Caki2 (cell line): ENCODE results near the gene CDX1. TPM values are rescaled to one million over a fixed set of nuclear protein-coding genes. Genes with fewer than 3 reads are reported as not detected.

ENCODE experiments used
- DNase-seq: peaks from one replicate; pipeline ENCODE4 v3.0.0-alpha.2; 2015; ENCODE audit warnings: low read depth
- in situ Hi-C: cut with HindIII; loops from 2 replicates; pipeline ENCODE4 v1.10.0; 2016; ENCODE audit warnings: low sequenced_read_pairs, low pct_unique_long_range_greater_than_20kb, mixed read lengths
- total RNA-seq: library from RNA; depleted of rRNA; stranded (reverse); fragments of >200 nt; shearing (Covaris generic); gene quantifications from 2 replicates; pipeline ENCODE4 v1.2.3, GENCODE V29; 2014; ENCODE audit warnings: low replicate concordance

Gene CDX1
- total RNA-seq, 1 experiment from 2014 or later: not detected

DNA sequence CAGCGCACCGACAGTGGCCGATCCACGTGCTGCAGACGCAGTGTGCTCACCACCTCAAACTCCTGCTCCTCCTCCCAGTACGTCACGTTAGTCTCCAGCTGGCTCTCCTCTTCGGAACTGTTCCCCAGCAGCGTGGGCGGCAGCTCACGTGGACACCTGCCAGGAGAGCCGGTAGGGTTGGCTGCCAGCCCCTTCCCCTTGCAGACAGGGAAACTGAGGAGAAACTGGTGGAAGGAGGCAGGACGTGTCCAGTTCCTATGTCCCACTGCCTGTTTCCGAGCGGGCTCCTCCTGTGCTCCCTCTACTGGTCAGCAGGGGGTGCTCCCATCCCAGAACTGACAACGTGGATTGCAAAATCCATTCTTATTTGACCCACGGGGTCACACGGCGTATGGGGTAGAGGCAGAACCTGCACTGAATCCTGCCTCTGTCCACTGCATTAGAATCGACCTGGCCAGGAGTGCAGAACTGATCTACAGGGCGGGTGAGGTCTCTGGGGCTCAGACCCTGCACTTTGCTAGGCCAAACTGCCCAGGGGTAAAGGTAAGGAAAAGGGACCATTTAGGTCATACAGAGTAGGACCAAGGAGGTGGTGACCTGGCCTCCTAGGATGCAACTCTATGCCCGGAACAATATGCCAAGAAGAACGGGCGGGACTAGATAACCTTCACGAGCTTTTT lies 36.6 kb upstream of the CDX1 start:
- in situ Hi-C loops: no loop called here
- peak; percentile 44 for DNase-seq

DNA sequence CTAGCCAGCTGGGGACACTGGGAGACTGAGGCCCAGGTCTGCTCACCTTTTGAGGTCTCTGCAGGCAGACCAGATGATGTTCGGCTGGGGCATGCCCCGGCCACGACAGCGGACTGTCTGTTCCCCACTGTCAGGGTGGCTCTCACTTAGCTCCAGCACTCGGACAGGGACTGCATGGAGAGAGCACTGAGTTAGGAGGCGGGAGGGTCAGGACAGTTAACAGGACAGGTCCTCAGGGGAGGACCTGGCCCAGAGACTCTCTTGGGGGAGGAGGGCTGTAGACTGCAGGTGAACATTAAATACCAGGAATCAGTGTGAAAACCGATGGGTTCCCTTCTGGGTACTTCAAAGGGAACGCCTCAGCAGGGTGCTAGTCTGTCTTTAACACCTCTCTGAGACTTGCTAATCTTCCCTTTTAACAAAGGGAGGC lies 36.1 kb upstream of the CDX1 start:
- in situ Hi-C loops: no loop called here
- DNase-seq: no peak

DNA sequence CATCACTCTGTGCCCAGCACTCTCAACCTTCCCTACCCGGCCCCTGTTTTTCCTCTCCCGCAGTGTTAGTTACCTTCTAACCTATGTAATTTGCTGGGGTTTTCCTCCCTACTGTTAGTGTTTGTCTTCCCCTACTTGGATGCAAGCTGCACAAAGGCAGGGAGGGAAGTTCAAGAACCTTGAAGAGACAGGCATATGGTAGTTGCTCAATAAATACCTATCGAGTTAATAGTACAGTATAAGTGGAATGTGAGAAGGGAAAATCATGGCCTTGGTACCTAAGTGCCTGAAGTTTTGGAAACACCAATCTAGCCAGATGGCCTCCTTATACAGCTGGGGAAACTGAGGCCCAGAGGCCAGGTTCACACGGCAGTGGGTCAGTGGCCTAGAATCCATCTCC lies 35.1 kb upstream of the CDX1 start:
- in situ Hi-C loops: no loop called here
- DNase-seq: no peak

DNA sequence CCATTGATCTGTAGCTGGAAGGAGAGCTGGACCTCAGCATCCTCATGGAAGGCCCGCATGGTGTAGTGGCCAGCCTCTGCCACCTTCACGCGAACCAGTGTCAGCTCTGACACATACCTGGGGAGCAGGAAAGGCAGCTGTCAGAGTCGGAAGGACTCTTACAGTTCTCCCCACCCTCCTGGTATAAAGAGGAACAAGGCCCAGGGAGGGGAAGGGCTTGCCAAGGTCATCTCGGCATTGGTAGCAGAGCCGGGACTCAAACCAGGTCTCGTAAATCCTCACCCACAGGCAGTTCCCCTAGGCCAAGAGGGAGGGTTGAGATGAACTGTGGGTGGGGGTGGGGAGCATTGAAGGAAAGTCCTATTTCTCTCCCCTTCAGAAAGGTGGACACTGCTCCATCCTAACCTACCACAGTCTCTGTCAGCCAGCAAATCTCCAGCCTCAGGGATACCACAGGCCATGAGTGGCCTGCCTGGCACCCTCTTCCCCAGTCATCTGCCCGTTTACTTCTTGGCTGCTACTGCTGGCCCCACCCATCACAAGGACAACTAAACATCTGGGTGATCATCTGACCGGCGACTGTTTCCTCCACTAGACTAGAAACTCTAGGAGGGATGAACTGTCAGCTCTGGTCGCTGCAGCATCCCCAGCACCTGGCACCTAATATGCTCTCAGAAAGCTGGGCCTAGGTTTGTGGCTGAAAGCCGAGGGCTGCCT lies 34.4 kb upstream of the CDX1 start:
- no peak for DNase-seq
- in situ Hi-C loops: no loop called here

DNA sequence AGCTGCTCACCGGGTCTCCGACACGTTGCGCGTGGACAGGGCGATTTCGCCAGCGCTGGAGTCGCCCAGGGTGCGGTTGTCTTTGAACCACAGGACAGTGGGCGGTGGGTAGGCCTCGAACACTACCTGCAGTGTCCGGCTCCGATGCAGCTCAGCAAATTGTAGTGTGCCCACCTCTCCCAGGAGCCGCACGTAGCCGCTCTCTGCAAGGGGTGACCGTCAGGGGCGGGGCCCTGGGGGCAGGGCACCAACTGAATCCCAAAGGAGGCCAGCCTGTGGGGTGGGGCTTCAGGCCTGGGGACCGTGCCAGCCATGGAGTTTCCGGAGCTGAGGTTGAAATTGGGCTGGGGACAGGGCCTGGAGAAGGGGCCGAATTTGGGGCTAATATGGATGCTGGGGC lies 33.8 kb upstream of the CDX1 start:
- no peak for DNase-seq
- in situ Hi-C loops: no loop called here

DNA sequence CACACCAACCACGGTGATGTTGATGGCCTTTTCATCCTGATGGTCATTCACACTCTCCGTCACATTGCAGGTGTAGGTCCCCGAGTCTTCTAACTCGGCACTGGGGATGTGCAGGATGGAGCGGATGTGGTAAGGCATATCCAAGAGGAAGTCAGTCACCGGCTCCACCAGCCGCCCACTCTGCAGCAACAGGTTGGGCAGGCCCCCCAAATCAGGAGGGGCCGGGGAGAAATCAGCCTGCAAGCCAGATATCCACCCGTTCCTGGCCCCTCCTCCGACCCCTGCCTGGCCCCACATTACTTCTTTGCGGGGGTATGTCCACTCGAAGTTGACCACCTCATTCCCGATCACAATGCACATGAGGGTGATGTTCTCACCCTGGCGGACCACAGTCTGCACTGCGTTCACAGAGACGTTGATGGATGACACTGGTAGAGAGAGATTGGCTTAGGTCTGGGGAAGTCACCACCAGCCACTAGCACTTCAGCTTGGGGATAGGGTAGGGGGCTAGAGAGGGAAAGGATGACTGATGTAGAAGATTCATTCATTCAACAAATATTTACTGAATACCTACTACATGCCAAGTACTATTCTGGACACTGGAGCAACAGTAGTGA lies 32.9 kb upstream of the CDX1 start:
- in situ Hi-C loops: no loop called here
- DNase-seq: no peak

DNA sequence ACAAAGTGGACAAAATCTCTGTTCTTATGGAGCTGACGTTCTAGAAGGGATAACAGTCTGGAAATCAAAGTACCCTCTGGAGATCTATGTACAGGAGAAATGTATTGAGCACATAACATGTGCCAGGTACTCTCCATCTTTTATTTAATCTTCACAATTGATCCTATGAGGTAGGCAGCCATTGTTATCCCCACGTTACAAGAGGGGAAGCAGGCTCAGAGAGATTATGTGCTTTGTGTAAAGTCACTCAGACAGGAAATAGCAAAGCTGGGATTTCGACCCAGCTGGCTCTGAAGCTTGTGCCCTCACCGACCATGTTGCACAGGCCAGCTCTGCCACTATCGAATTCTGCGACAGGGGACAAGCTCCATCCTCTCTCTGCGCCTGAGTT lies 32.4 kb upstream of the CDX1 start:
- no peak for DNase-seq
- in situ Hi-C loops: no loop called here

DNA sequence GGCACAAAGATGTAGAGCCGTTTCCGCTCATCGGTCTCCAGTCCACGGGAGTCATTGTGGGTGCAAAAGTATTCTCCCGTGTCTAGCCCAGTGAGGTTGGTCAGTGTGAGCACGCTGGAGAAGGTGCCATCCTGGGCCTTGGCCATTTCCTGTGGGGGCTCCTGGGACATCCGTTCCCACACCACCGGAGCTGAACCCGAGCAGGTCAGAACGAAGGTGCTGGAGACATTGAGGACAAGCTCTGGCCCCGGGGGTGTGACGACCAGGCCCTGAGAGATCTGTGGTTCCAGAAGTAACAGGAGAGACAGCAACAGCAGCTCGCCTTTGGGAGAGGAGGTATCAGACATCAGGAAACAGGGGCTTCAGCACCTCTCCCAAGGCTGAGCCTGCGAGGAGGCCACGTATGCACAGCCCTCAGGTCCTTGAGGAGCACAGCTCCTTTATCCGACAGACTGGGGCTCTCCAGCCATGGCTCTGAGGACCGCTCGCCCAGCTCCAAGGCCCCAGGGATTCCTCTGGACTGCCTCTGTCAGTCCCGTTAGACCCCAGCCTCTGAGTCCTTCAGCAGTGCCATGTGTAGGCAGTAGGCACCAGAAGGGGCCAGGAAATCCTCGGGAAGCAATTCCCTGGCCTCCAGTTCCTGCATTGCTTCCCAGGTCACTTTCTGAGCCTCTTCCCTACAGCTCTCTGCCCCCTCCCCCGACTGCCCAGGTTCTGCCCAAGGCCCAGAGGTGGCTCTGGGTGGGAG lies 30.8 kb upstream of the CDX1 start:
- no peak for DNase-seq
- in situ Hi-C loops: no loop called here

DNA sequence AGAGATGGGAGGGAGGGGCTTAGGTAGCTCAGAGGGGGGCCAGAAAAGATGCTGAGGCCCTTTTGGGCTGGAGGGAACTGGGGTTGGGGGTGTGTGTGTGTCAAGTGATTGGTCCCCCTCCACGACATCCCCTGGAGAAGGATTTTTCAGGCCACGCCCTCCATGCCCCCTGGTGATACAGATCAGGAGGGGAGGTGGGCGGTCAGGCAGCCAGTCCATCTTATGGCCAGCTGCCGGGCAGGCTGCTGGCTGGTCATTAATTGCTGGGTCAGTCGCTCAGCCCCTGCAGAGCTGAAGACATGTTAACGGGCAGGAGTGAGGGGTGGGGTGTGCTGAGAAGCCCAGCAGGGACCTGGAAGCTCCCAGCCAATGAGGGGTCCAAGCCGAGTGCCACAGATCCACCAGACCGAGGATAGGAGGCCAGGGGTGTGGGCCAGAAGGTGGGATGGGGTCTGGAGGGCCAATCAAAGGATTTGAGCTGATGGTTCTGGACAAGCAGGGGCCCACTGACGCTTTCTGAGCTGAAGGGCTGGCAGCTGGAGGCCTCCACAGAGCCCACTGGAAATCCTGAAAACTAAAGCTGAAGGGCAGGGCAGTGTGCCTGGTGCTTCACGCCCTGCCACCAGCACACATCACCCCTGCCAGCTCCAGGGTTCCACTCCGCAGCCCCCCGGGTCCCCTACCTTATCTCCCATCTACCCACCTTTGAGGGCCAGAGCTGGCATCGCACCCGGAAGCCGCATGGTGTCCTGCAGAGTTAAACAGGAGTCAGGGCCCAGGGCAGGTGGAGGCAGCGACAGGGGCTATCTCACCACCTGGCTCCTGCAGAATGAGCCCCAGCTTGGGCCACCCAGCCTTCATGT lies 30.0 kb upstream of the CDX1 start:
- in situ Hi-C loops: no loop called here
- DNase-seq: no peak

DNA sequence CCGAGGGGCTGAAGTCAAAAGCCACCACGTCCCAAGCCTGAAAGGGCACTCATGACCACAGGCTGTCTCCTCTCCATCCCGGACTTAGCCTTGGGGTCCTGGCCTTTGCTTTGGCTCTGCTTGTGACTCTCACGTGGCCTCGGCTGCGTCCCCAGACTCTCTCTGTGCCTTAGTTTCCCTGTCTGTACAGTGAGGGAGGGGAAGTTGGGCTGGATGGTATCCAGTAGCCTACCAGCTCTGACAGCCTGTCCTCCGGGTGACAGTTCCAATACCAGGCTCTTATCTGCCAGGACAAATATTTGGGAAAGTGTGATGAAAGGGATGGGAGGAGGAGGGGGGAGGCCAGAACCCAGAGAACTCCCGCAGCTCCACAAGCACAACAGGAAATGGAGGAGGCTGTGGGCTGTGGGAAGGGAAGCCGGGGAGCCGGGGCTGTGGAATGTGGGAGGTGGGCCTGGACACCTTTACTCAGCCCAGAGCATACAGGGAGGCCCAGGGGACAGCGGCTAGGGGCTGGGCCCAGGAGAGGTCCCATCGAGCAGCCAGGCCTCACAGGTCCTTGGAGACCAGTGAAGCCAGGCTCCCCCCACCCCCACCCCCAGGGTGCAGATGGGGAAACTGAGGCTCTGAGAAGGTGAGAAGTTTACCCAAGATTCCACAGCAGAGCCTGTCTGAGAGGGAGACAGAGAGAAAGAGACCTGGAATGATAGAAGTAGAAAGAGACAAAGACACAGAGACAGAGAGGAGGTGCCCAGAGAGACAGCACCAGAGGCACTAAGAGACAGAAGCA lies 29.2 kb upstream of the CDX1 start:
- DNase-seq: no peak
- in situ Hi-C loops: no loop called here

DNA sequence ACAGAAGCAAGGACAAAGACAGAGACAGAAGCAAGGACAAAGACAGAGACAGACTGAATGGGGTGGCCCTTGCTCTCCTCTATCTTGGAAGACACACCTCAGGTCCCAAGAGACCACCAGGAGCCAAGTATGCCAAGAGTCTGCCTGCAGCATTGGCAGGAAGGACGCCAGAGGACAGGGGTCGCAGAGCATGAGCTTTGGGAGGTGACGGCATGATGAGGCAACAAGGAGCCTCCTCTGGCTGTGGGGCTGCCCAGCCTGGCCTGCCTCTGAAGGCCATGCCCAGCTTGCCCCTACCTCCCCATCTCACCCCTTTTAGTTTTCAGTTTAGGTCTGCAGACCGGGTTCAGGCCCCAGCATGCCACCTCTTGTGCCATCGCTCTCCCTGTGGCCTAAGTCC lies 28.6 kb upstream of the CDX1 start:
- in situ Hi-C loops: no loop called here
- DNase-seq: no peak

DNA sequence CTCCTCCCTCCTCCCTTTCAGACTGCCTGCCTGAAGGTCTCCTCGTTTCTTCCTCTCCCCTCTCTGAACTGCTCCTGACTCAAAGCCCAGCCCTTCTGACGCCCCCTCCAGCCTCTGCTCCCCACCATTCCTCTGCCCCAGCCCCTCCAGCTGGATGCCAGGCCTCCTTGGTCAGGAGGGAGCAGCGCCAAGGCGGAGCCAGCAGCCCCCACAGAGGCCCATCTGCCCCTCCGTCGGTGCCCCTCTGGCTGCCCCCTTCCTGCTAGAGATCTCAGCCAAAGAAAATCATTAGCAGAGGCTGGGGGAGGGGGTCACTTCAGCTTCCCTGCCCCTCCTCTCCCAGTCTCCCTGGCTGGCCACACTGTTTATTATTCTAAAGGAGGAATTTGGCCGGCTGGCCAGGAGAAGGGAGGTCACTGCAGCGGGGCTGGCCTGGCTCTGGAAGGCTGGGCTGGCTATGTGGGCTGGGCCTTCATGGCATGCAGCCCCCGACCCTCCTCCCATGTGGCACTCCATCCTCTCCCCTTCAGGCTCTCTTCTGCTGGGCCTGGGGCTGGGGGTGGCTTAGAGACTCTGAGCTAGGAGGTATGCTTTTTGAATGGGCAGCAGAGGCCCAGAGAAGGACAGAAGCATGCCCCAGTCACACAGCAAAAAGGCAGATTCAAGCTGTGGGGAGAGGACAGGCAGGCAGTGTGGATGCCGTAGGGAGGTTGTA lies 27.9 kb upstream of the CDX1 start:
- in situ Hi-C loops: no loop called here
- peak; percentile 90 for DNase-seq

DNA sequence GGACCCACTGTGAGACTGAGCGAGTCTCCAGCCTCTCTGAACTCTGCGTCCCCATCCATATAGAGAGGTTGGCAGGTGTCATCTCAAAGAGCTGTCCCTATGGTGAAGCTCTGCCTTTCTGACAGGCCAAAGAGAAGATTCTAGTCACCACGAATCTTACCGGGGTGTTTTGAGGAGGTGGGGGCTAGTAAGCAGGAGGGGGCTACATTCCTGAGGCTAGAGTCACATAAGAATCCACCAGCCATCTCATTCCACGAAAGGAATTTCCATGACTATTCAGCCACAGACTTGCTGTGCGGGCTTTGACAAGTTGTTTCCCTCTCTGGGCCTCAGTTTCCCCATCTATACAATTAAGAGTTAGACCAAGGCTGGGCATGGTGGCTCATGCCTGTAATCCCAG lies 27.2 kb upstream of the CDX1 start:
- in situ Hi-C loops: no loop called here
- DNase-seq: peak; percentile 54

DNA sequence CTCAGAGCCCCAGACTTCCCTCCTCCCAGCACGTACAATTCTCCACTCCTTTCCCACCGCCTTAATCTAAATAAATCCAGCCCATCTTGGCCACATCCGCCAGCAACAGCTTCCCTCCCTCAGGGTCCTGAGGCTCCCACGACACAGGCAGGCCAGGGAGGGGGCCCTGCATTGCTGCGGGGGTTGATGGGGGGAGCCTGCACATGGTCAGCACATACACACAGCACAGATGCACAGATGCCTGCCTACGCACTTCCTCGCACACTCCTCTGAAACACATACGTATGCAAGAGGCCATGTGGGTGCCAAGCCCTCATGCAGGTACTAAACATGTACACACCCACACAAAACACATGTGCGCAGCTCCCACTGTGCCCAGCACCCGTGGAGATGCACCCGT lies 25.7 kb upstream of the CDX1 start:
- in situ Hi-C loops: no loop called here
- DNase-seq: no peak

DNA sequence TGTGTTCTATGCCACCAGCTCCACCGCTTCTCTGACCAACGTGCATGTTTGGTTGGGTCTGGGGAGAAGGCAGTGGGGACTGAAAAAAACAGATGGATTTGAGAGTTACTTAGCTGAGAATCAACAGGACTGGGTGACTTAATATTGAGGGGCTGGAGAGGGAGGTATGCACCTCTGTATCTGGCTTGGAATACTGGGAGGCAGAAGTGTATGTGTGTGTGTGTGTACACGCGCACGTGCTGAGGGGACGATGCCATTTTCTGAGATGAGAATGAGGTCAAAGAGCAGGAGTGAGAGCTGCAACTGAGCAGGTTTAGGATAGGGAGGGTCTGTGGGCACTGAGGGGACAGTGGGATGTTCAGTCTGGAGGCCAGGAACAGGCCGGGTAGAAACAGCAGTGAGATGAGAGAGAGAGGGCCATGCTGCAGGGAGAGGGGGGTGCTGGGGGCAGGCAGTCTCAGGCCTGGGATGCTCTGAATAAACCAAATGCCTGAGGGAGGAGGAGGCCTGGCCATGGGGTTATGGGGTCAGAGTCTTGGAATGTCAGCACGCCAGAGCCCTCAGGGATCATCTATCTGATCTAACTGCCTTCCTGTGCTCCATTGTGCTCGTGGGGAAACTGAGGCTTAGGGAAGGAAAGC lies 24.9 kb upstream of the CDX1 start:
- no peak for DNase-seq
- in situ Hi-C loops: no loop called here

DNA sequence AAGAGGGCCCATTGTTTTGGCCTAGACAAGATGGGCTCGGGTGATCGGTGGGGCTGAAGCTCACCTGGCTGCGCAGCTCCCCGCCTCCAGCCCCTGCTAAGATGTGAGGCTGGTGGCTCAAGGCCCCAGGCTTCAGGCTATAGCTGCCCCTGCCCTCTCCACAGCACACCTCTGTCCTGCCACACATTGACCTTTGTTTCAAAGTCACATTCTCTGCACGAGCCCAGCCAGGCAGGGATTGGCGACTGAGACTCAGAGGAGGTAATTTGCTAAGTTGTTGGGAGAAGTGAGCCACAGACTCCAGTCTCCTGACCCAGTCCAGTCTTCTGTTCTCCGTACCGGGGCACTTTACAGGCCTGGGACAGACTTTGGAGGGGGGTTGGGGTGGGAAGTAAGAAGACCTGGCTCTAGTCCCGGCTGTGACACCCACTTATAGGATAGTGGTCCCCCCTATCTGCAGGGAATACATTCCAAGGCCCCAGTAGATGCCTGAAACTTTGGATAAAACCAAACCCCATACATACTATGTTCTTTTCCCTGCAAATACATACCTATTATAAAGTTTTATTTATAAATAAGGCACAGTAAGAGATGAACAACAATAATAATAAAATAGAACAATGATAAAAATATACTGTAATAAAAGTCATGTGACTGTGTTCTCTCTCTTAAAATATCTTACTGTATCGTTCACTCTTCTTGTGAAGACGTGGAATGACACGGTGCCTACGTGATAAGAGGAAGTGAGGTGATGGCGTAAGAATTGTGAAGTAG lies 24.2 kb upstream of the CDX1 start:
- in situ Hi-C loops: no loop called here
- DNase-seq: no peak
